Measurements from ENCODE around the gene BMP10.

Gene BMP10

GRCh38 chr2:68889500-68889899, 18.3 kb upstream of the BMP10 start:
- TF ChIP-seq CTCF (IDR thresholded peaks at IDR 0.05; ENCODE audit: low read depth, low read length), result no peak
- H3K4me3 ChIP-seq (ENCODE audit: low read depth, low read length), result no peak overlapping the region

- no peak for TF ChIP-seq CTCF (IDR thresholded peaks at IDR 0.05; ENCODE audit: low read depth, low read length)
- H3K4me3 ChIP-seq (ENCODE audit: low read depth, low read length), result no peak overlapping the region
These were observed 17.8 kb upstream of the BMP10 start for GRCh38 chr2:68889021-68889420.

DNA sequence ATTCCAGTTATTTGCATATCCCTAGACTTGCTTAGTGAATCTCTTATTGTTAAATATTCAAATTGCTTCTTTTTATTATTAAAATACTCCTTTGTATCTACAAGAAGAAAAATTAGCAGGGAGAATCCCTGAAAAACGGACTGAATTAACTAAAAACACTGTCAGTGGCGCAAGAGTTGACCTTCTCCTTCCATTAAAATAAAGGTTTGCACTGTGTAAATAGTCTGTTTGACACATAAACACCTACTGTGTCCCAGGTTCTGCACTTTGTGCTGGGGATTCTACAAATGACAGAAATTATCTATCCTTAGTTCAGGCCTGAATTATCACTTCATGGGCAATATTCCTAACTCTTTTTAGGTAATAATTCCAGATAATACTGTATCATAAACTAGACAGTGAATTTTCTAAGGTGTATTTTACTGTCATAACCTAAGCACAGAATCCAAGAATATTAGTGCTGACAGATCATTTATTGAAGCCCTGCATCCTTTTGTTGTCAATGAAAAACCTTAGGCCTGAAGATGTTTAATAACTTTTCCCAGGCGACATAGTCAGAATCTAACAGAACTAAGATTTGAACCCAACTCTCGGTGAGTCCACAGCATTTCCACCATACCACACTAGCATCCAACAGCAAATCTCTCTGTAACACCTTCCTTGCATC, 17.0 kb upstream of the BMP10 start:
- H3K4me3 ChIP-seq (ENCODE audit: low read depth, low read length), result no peak overlapping the region
- no peak for TF ChIP-seq CTCF (IDR thresholded peaks at IDR 0.05; ENCODE audit: low read depth, low read length)

GRCh38 chr2:68885811-68886075, 14.5 kb upstream of the BMP10 start:
- no peak for TF ChIP-seq CTCF (IDR thresholded peaks at IDR 0.05; ENCODE audit: low read depth, low read length)
- H3K4me3 ChIP-seq (ENCODE audit: low read depth, low read length), result no peak overlapping the region

- TF ChIP-seq CTCF (IDR thresholded peaks at IDR 0.05; ENCODE audit: low read depth, low read length), result no peak
These were observed 14.0 kb upstream of the BMP10 start for GRCh38 chr2:68885074-68885810.

DNA sequence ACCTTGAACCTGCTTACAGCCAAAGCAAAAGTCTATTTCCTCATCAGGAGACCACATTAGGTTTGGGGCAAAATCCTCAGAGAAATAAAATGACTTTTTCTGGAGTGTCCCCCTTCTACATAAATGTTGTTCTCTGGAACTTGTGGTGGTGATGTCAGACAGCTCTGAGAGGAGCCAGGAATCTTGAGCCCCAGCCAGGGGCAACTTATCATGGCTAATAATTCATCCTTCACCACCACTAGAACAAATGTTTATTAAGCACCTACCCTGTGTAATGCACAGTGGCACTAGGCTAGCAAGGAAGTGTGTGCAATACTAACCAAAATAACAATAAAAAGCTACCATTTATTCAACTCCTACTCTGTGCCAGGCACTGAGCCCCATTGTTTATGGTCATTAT, 9.0 kb upstream of the BMP10 start:
- H3K4me3 ChIP-seq (ENCODE audit: low read depth, low read length), result no peak overlapping the region
- no peak for TF ChIP-seq CTCF (IDR thresholded peaks at IDR 0.05; ENCODE audit: low read depth, low read length)

More at GRCh38 chr2:68885074-68885810, 14.0 kb upstream of the BMP10 start:
- H3K4me3 ChIP-seq (ENCODE audit: low read depth, low read length), result no peak overlapping the region

DNA sequence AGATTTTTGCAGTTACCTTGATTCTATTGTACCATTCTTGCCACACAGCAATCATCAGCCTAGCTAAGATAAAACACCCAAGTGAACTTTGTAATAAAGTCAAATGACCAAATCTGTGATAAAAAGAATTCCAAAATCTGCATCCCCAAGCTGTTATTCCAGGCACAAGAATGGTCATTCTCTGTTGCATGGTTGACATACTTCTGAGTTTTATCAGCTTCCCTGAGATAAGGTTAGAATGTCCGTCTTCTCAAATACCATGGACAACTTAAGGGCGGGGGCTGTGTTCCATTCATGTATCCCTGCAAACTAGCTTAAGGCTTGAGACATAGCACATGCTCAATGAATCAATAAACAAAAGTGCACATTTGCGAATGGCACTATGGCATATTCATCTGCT, 8.1 kb upstream of the BMP10 start:
- no peak for TF ChIP-seq CTCF (IDR thresholded peaks at IDR 0.05; ENCODE audit: low read depth, low read length)
- H3K4me3 ChIP-seq (ENCODE audit: low read depth, low read length), result no peak overlapping the region
